Glomerular visceral epithelial cell (primary cell): ENCODE data around the gene IMPG1.

Source experiments
- DNase-seq: peaks from one replicate; pipeline ENCODE4 v3.0.0-alpha.2; 2016; ENCODE audit errors: extremely low spot score

IMPG1 gene, protein sequence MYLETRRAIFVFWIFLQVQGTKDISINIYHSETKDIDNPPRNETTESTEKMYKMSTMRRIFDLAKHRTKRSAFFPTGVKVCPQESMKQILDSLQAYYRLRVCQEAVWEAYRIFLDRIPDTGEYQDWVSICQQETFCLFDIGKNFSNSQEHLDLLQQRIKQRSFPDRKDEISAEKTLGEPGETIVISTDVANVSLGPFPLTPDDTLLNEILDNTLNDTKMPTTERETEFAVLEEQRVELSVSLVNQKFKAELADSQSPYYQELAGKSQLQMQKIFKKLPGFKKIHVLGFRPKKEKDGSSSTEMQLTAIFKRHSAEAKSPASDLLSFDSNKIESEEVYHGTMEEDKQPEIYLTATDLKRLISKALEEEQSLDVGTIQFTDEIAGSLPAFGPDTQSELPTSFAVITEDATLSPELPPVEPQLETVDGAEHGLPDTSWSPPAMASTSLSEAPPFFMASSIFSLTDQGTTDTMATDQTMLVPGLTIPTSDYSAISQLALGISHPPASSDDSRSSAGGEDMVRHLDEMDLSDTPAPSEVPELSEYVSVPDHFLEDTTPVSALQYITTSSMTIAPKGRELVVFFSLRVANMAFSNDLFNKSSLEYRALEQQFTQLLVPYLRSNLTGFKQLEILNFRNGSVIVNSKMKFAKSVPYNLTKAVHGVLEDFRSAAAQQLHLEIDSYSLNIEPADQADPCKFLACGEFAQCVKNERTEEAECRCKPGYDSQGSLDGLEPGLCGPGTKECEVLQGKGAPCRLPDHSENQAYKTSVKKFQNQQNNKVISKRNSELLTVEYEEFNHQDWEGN

DNA sequence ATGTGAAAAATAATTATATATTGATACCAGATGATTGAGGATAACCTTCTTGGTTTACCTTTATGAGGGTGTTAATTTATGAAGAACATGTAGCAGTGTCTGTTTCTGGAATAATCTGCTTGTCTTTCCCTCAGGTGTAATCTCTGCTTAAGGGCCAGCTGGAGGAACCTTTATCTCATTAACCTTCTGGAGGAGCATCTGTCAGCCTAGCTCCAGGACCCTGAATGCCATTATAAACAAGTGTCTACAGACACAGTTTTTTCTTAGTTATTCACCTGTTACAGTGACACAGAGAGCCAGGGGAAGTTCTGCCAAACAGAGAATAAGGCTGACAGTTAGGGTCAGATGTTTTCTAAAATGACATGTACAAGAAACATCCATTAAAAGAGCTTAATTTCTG, at the start of gene IMPG1:
Gene IMPG1 (minus strand): TSS at position 101 of the 400 bp plus-strand sequence. CDS start 174 bp downstream, outside the sequence.
- DNase-seq, result no peak

DNA sequence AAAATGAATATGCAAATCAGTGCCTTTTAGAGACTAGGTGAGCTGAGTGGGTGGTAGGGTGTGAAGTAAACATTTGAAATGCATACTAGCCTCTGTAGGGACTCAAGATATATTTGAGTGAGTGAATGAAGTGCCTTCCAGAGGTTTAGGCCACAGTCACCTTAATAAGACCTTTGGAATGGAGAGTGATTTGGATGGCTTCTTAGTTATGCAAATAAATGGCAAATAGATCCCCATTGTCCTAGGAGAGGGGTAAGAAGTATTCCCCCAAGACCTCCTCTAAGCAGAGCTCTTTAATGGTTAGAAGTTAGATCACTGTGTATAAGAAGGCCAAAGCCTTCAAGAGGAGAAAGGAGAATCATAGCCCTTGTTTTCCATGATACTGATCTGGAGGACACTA, 47.8 kb upstream of the IMPG1 start:
- DNase-seq, result no peak

DNA sequence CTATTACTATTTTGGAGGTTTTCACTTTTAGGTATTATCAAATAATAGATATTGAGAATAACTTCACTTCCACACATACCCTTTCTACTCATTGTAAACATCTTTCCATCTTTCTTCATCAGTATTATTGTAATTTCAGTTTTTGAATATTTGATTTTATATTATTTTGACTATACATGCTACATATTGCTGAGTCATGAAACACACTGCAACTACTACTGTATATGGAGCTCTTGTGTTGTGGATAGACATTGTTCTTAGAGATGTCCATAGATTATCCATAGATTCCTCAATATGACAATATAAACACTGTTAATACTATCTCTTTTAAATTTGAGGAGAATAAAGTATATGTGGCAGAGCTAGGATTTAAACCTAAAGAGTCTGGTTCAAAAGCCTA, 819 bp upstream of the IMPG1 start:
- no peak for DNase-seq

DNA sequence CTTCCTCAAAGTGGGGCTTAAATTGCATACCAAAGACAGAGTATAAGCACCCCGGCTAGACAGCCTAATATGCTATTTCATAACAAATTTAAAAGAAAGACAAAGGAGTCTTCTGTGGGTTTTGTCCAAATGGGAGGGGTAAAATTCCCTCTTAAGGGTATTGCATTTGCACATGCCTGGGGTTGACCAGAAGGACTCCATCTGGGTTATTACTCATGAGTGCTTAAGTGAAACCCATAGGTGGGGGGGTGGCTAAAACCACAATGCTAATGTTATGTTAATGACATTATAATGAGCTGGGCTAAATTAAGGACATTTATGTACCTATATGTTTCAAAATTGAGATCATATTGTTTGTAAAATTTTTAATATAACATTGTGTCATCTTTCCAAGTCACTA, 15.0 kb downstream of the IMPG1 start:
- no peak for DNase-seq

DNA sequence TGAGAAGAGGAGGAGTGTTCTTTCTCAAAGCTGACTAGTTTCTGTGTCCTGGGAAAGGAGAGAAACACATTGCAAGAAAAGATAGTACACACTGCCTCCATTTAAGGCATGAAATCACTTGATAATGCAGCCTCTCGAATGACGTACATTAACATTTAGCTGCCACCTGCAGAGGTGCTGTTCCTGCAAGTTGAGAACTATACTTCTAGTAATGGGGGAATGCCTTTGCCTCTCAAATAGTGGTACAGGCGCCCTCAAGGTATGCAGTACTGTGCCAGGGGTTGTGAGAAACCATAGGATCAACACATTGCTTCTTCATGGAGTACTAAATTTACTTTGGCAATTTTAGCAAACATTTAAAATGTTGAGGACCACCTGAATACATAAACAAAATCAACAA, 20.1 kb downstream of the IMPG1 start:
- no peak for DNase-seq

DNA sequence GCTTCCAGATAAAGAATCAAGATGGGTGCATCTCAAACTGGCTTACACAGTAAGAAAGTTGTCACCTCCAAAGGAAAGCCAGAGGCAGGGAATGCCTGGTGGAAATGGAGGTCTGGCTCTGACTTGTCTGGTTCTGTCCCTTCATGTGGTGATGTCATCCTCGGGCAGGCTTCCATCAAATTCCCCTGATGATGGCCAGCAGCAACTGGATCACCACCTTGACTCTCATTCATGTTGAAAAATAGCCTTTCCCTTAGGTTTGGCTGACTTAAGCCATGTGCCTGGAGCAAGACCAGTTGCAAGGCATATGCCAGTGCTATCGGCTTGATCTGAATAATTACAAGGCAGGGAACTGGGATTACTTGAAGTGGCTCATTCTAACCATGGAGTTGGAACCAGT, 28.8 kb downstream of the IMPG1 start:
- DNase-seq, result no peak

DNA sequence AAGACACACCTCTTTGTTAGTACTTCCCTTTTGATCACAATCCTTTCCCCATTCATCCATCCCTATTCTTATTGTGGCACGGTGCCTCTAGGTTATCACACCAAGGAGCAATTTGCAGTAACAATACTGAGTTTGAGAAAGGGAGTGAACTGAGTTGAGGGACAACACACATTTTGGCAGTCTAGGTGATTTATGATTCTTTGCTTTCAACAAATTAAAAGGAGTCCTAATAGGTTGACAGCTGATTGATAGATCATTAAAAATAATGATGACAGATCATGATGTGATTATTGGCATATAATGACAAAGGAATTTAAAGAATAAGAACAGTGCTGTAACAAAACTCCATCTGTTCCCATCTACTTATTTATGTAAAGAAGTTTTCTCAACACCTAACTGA, 36.7 kb downstream of the IMPG1 start:
- DNase-seq, result no peak

DNA sequence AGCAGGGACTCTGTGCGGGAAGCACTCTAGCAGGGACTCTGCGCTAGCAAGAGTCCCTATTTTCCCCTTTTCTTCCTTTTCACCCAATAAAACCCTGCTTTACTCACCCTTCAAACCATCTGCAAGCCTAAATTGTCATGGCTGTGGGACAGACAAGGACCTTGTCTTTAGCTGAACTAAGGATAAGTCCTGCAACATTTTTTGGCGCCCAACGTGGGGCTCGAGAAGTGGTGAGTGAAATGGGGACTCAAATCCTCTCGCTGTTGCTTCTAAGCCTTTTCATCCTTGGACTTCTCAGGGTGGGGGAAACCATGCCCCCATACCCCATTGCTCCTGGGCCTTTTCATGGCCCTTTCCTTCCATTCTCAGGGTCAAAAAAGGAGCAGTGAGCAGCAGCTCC, 46.4 kb downstream of the IMPG1 start:
- no peak for DNase-seq

DNA sequence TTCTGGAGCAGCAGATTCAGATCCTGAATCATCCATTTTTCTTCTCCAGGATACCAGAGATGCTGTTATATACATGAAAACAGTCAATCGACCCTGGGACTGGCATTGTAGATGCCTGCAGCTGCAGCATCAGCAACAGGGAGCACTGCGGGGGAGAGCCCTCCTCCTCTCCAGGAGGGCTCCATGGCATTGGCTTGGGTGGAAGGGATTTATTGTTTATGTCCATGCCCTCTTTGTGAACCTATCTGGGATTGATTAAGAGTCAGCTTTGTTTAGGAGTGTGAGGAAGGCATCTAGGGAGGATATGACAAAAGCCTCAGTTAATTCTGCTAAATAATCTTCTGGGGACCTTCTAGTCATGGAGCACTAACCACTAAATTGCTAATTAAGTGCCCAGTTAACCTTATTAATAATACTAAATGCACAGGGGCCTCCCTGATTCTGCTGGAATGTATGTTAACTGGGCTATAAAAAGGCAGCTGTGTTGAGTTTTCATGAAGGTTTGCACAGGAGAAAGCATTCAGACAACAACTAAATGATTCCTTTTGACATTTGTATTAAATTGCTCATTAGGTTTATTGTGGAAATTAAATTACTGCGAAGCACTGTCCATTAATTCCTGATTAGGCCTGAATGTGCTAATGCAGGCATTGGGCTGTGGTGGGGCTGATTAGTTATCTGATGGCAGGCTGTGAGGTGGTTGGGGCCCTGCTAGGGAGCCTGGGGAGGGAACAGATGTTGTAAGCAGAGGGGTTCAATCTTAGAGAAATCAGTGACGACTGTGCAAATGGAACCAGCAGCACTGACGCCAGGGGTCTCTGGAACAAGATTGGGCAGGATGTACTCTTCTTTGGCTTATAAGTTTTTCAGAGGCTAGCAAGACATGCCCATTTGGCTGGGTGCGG, 57.6 kb downstream of the IMPG1 start:
- no peak for DNase-seq

DNA sequence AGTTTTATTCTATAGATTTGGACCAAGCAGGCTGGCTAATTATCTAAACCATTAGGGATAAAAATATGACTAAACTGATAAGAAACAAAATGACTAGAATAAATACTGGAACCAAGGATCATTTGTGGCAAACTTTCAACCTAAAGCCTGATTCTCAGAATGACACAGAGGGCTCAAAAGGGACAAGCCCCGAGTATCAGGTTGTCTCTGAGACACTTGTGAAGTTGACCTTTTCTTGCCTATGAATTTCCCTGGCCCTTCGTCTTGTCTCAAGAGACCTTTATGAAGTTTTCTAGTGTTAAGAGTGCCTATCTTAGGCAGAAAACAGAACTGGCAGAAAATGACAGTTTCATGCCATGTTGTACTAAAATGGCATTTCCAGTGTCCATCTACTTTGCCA, 68.3 kb downstream of the IMPG1 start:
- no peak for DNase-seq

DNA sequence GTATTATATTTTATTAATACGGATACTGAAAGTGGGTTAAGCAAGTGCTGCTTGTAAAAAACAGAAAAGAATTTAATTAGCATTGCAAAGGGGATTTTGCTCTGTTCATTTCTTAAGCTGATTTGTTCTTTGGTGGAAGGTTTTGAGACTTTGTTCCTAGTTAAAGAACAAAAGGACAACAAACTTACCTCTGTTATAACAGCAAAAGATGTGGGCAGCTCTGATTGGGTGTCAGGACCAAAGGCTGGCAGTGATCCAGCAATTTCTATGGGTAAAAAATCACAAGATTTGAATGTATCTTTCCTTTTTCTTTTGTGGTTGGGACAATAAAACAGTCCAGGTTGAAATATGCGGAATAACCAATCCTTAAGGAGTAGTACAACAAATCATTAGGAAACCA, 68.8 kb downstream of the IMPG1 start:
- DNase-seq, result no peak

DNA sequence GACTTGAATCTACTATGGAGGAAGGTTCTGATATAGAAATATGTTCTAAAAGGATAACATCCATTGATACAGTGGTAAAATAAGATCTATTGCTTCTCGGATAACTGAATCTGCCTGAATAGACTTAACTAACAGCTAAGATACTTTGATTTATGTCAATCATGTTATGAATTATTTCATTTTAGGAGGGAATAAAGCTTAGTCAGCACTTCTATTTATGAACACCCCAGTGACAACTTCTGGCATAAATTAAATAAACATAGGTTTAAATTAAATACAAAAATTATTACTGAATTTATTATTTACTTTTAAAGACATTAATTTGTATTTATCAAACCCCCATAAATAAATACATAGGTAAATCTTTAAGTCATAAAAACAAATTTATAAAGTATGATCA, 69.3 kb downstream of the IMPG1 start:
- DNase-seq, result no peak

DNA sequence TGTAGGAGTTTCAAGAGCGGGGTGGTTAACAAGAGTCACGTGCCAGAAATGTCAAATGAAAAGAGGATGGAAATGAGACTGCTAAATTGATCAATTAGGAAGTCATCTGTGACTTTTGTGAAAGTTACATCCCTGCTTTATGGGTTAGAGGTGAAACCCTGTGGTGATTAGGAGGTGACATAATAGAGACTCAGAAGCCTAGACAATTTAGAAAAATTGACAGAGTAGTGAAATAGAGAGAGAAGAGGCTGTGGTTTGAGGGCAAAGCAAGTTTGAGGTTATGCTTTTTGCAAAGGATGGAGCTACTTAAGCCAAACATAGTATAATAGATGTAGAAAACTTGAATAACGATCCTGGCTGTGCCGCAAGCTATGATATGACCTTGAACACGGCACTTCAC, 71.8 kb downstream of the IMPG1 start:
- DNase-seq, result no peak

DNA sequence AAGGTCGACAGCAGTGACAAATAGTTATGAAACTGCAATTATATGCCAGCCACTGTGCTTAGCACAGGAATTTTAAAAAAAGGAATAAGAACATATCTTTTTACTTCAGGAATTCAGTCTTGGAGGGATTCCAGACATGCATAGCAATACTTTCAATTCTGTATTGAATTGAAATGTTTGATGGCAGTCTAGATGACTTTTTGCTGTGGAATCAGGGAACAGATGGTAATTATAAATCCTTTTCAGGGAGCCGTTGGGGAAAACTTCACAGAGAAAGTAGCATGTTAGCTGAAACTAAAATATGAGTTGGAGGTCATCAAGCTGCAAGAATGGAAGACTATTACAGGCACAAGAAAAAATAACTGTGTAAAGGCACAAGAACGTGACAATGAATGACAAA, 74.8 kb downstream of the IMPG1 start:
- DNase-seq, result no peak

DNA sequence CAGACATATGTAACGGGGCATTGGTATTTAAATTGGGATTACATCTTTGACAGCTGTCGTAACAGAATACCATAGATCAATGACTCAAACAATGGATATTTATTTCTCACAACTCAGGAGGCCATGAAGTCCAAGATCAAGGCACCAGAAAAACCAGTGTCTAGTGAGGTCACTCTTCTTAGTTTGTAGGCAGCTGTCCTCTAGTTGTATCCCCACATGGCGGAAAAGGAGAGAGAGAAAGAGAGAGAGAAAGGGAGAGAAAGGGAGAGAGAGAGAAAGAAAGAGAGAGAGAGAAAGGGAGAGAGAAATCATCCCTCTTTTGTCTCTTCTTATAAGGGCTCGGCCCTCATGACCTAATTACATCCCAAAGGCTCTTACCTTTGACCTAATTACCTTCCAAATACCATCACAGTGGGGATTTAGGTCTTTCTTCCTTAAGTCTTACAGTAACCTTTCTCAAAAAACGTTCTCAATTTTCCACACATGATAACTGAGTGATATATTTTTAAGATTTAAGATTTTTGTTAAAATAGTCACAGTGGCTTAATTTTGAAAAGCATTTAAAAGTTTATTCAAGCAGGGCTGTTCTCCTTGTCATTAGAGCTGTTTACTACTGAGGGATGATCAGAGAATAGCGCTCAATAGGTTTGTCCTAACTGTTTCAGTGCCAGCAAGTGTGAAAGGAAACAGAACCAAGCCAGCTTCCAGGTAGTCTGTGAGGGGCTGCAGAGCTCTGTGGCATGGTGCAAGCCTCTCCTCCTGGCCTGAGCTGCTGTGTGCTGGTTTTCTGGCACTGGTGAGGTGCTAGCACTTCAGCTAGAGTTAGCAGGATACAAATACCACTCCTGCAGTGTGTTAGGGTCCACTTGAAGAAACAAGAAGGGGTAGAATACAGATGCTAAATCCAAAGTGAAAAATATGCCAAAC, 79.0 kb downstream of the IMPG1 start:
- no peak for DNase-seq

DNA sequence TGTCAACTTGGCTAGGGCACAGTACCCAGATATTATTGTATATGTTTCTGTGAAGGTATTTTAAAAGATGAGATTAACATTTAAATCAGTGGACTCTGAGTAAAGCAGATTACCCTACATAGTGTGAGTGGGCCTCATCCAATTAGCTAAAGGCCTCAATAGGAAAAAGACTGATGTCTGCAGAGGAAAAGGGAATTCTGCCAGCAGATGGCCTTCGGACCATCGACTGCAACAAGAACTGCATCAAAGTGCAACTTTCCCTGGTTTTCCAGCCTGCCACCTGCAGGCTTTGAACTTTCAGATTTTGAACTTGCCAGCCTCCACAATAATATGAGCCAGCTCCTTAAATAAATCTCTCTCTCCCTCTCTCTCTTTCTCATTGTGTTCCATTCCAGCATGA, 80.5 kb downstream of the IMPG1 start:
- no peak for DNase-seq

DNA sequence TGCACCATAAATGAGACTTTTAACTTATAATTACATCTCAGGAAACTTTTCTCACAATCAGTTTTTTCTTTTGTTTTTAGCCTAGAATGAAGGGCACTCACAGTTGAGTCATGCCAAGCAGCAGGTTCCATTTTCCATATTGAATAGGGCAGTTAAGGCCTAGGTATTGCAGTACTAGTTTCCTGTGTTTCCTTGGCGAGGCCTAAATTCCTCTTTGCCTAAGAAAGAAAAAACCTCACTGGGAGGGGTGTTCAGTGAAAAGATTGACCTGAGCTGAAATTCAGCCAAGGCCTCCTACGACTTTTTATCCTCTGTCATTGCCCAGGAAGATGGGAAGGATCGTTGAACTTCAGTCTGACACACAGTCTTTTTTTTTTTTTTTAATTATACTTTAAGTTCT, 85.5 kb downstream of the IMPG1 start:
- no peak for DNase-seq

DNA sequence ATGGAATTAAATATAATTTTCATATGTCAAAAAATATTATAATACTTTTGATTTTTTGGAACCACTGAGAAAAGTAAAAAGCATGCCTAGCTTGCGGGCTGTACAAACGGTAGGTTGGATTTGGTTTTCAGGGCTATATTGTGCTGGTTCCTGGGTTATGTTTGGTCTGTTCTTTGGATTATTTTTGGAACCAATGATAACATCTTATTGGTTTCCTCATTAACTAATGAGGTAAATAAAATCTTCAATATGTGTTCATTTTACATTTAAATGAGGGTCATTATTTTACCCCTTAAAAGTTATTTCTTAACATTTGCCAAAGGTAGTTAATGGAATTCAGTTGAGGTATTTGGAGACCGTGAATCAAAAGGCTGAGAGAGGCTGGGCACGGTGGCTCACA, 96.6 kb downstream of the IMPG1 start:
- no peak for DNase-seq

DNA sequence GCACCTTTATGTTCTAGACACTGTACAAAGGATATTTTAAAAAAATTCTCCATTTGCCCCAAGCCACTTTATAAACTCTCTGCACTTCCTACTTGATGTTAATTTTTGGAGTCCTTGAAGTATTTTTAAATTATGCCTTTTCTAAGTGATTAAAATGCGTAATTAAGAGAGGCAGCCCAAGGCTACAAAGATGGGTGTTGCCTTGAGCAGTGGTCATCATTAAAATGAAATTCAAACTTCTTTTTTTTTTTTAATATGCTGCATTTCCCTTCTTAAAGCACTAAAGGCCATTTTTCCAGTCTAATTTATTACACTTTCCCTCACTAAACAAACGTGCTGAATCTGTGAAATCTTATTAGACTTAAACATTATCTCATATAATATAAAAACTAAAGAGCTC, 102.4 kb downstream of the IMPG1 start:
- no peak for DNase-seq

DNA sequence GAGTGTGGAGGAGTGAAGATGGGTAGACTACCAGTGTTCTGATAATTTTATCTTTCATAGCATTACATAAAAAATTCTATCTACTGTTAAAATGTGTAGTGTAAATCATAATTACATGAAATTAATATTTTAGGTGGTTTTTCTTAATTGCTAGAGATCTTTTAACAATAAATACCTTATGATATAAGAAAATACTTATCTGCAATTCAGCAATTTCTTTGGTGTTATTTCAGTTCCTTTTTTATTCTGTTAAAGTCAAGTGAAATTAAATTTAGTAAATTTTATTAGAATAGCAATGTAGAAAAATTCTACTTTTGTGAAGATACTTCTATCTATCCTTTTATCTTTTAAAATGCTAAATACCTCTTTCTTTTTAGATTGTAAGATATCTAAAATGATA, 104.3 kb downstream of the IMPG1 start:
- no peak for DNase-seq

DNA sequence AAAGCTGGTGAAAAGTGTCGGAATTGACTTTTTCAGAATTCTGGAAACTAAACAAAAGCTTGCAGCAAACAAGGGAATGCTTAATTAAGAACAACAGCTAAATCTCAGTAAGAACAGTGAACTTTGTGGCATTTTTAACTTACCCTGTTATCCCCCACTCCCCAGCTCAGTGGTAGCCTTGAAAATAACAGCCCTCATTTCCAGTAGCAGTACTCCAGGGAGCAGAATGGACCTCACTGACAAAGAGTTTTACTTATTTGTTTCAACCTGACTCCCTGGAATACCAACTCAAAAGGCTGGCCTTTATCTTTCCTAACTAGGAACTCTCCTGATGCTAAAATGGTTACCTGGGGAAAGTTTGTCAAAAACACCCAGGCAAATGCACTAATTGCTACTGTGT, 108.9 kb downstream of the IMPG1 start:
- no peak for DNase-seq
